Heart left ventricle (tissue), 16 donors: ENCODE data around the gene LAMA4. TPM values are rescaled to one million over a fixed set of nuclear protein-coding genes. Genes with fewer than 3 reads are reported as not detected.

Experiments
- ATAC-seq, 4 donors: fragments of 200-7000 bp; cut with Tn5 transposase; one replicate each; pipeline ENCODE4 v1.9.1; 2020 to 2022; ENCODE audit warnings: moderate library complexity in 4 of 4, mild to moderate bottlenecking in 3 of 4, moderate number of reproducible peaks in 1 of 4
- DNase-seq, 5 donors: peaks; one replicate each; pipeline ENCODE4 v3.0.0-alpha.2; 2020
- H3K27ac ChIP-seq, 12 donors: fragments of 200-600 bp; sonication (generic) in 4 of 12; one replicate each; pipeline versions ENCODE4 v1.5.0 to v1.8.0; 2016 to 2022; ENCODE audit warnings: mild to moderate bottlenecking in 2 of 12
- H3K27me3 ChIP-seq, 9 donors: fragments of 200-600 bp; sonication (generic) in 2 of 9; one replicate each; pipeline versions ENCODE4 v1.5.1 to v1.8.0; 2016 to 2022; ENCODE audit warnings: mild to moderate bottlenecking in 3 of 9
- H3K36me3 ChIP-seq, 9 donors: fragments of 200-600 bp; sonication (generic) in 2 of 9; one replicate each; pipeline versions ENCODE4 v1.5.0 to v1.8.0; 2018 to 2022; ENCODE audit warnings: mild to moderate bottlenecking in 2 of 9
- H3K4me1 ChIP-seq, 12 donors: fragments of 200-600 bp; sonication (generic) in 4 of 12; one replicate each; pipeline versions ENCODE4 v1.5.0 to v1.8.0; 2016 to 2022; ENCODE audit warnings: mild to moderate bottlenecking in 3 of 12
- H3K4me3 ChIP-seq, 12 donors: fragments of 200-600 bp; sonication (generic) in 4 of 12; one replicate each; pipeline versions ENCODE4 v1.5.0 to v1.8.0; 2017 to 2022; ENCODE audit warnings: mild to moderate bottlenecking in 9 of 12, moderate library complexity in 4 of 12
- H3K9me3 ChIP-seq, 12 donors: fragments of 200-600 bp; sonication (generic) in 4 of 12; one replicate each; pipeline versions ENCODE4 v1.5.0 to v1.8.0; 2016 to 2022; ENCODE audit warnings: mild to moderate bottlenecking in 1 of 12
- POLR2A ChIP-seq, 2 donors: fragments of 450-650 bp; IDR thresholded peaks; one replicate each; pipeline ENCODE4 v1.6.1; 2017; ENCODE audit warnings: antibody characterized with exemption in 2 of 2, mild to moderate bottlenecking in 2 of 2, moderate library complexity in 2 of 2
- WGBS, 4 donors: extraction: QIAGEN DNeasy Blood & Tissue Kit in 2 of 4; methylation state at CpG; one replicate each; pipeline versions ENCODE4 v1.1.5 to v1.1.7; 2013 to 2018; 5-methylcytosine and 5-hydroxymethylcytosine counted together
- intact Hi-C, 10 donors: fragments of 100-400 bp; cut with DNase I; formaldehyde crosslinking; loops; one replicate each; pipeline versions ENCODE4 v1.11.1 to v1.14.2; 2022
- polyA plus RNA-seq, 2 donors: library from polyadenylated mRNA; stranded (reverse); fragments of 200-250 nt; gene quantifications; one replicate each; pipeline ENCODE4 v1.2.3, GENCODE V29; 2013
- total RNA-seq, 9 donors: library from RNA; depleted of rRNA in 2 of 9; stranded (reverse); fragments of >200 nt in 2 of 9; fragmentation: NEBNext Ultra II Directional in 3 of 9; extraction: Animal tissue kit (Norgen Biotek cat#: 25700) in 3 of 9; gene quantifications; one replicate each; pipeline versions ENCODE4 v1.1.0 to v1.2.4, GENCODE V29; 2016 to 2023
- TF ChIP-seq, protein P1 (sequence below), 12 donors: fragments of 200-600 bp; sonication (generic) in 4 of 12; IDR thresholded peaks; one replicate each; pipeline versions ENCODE4 v1.5.0 to v1.8.0; 2018 to 2022; ENCODE audit warnings: antibody characterized with exemption in 12 of 12, mild to moderate bottlenecking in 5 of 12
- donor health status: ischemic (EF 13 %, LVEDD 7.1; RV severe dilation, severe dysfunction).
- donor health status: healthy with polysubstance abuse.
- donor health status: DM: no; HTN: yes; CAD: no.
- donor health status: DM: no; HTN: no; CAD: no.
- donor health status: ischemic (EF 25% LVEDD 6.9; RV normal size, moderate dysfunction).
- donor health status: ischemic (EF 25% LVEDD 5.7; RV mildly dilated, moderate dysfunction).
- donor health status: healthy.
- donor health status: DM: yes; HTN: yes; CAD: no.
- donor health status: ischemic (EF 35%, LVEDD 5.7; RV mildly dilated, moderate dysfunction).
- donor health status: nonischemic (EF 11% LVEDD 7.7; RV severe dilation, severe dysfunction).
- donor health status: DM: yes; HTN: yes; CAD: no.
- donor health status: PGD.
- donor health status: ischemic (EF 29% LVEDD 5.4; RV normal size, mild dysfunction).
- donor health status: nonischemic (EF 23%, LVEDD 6.1; RV moderate dilation, normal function).

The LAMA4 gene
- total and polyA plus RNA-seq, 11 donors = 23.8 to 132 (median 56.9) TPM

DNA sequence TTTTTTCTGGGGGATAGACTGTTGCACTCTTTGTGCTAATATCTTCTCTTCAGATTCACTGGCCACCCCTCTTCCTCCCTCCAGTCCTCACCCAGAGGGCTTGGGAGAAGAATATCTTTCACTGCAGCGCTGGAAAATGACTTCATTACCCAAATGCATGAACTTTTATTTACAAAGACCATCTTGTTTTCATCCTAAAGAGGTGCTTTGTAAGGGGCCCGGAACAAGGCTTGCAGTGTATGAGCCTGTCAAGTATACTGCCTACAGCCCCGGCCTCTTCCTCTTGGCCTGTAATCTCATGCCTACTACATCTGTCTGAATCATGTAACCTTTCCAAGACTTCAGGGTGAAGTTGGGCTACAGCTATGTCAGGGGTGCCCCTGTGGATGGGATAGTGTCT is 554 bp upstream of the LAMA4 start:
- TF ChIP-seq POLR2A (IDR thresholded peaks at IDR 0.05) = no peak
- TF ChIP-seq, protein P1, sequence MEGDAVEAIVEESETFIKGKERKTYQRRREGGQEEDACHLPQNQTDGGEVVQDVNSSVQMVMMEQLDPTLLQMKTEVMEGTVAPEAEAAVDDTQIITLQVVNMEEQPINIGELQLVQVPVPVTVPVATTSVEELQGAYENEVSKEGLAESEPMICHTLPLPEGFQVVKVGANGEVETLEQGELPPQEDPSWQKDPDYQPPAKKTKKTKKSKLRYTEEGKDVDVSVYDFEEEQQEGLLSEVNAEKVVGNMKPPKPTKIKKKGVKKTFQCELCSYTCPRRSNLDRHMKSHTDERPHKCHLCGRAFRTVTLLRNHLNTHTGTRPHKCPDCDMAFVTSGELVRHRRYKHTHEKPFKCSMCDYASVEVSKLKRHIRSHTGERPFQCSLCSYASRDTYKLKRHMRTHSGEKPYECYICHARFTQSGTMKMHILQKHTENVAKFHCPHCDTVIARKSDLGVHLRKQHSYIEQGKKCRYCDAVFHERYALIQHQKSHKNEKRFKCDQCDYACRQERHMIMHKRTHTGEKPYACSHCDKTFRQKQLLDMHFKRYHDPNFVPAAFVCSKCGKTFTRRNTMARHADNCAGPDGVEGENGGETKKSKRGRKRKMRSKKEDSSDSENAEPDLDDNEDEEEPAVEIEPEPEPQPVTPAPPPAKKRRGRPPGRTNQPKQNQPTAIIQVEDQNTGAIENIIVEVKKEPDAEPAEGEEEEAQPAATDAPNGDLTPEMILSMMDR (IDR thresholded peaks at IDR 0.05) = no peak
- Histone ChIP-seq H3K9me3 (no peaks in the 10 kb centered on the region), H3K27ac (peak overlapping the region; percentile 86 to 98 (median 95)), H3K36me3 (peaks cover 0 to 11% (median 0%) of the 10 kb centered on the region in 9 donors), H3K4me3 (peak overlapping the region in 10 of 12 donors; percentile 63 to 97 (median 74)), H3K27me3 (peaks cover 0 to 7% (median 0%) of the 10 kb centered on the region in 9 donors), H3K4me1 (peaks cover 6 to 54% (median 24%) of the 10 kb centered on the region in 12 donors)
- intact Hi-C loops = loop anchor here in 8 of 10 donors (2.0 to 10.0 kb wide), 8 partner anchors 36 to 73 kb away; no protein-coding TSS in a partner anchor
- DNase-seq = no peak
- 14 to 33% (median 30%) methylated on average over 3 of the region's 3 CpGs for WGBS, 4 donors
- ATAC-seq = no peak

DNA sequence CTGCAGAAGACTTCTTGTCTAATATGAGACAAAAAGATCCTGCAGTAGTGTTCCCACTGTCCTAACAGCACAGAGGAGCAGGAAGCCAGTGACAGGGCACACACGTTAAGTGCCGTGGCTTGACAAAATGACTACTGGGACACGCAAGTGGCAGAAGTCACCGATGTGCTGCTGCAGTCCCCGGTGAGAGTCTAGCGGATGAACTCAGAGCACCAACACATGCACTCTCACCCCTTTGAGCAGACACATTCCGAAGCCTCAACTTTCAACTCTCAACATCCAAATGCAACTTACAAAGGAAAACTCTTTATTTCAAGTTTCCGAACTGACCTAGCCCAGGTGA is 898 bp downstream of the LAMA4 start:
- 0 to 5% (median 1%) methylated on average over 7 to 8 of the region's 8 CpGs for WGBS, 4 donors

DNA sequence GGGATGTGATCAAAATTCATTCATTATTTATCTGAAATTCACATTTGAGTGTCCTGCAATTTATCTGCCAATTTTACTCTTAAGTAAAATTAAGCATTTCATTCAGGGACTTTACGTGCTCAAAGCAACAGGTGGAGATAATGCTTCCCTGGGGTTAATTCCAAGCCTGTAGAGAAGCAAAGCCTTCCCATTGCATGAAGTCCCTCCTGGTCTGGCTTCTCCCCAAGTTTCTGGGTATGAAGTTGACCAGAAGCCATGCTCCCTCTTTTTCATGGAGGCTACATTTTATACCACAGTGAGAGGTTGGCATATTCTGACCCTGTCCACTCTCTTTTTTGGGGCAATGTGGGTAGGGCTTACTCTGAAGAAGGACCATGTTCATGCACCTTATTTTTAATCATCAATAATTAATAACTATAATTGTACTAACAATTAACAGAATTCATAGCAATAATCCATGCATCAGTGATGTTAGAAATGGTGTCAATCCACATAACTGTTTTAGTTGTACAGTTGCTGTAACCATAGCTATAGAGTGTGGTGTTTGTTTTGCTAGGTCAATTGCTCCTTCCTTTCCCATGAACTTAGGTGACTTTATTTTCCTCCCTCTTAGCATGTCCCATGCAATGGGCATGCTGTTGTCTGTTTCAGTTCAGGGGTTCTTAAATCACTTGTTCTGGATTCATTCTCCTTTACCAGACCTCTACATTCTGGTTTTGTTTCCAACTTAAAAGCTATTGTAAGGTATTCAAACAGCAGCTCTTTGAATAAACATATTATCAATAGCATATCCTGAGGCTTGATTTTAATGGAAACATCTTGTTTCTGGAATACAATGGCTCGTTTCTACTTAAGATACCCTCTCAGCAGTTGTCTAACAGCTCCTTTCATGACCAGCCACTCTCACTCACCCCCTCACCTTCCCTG is 1.5 kb downstream of the LAMA4 start:
- H3K4me3 ChIP-seq = peak overlapping the region; percentile 53 to 97 (median 73)
- intact Hi-C loops = loop anchor here in 8 of 10 donors (5.0 to 10.0 kb wide), 6 partner anchors 36 to 71 kb away; no protein-coding TSS in a partner anchor
- TF ChIP-seq POLR2A (IDR thresholded peaks at IDR 0.05) = no peak
- peaks cover 0 to 21% (median 4%) of the 10 kb centered on the region in 9 donors for H3K36me3 ChIP-seq
- H3K4me1 ChIP-seq = peaks cover 7 to 57% (median 37%) of the 10 kb centered on the region in 12 donors
- 6 to 12% (median 9%) methylated on average over 2 of the region's 2 CpGs for WGBS, 4 donors
- ATAC-seq (peak in 3 of 4 donors; percentile 19 to 29 (median 23)), DNase-seq (peak in 3 of 5 donors; percentile 44 to 51 (median 46))
- H3K27me3 ChIP-seq = peaks cover 0 to 7% (median 0%) of the 10 kb centered on the region in 9 donors
- no peaks in the 10 kb centered on the region for H3K9me3 ChIP-seq
- peak overlapping the region; percentile 86 to 98 (median 95) for H3K27ac ChIP-seq

More for the DNA sequence above, 898 bp downstream of the LAMA4 start:
- Histone ChIP-seq H3K27me3 (peaks cover 0 to 7% (median 0%) of the 10 kb centered on the region in 9 donors), H3K9me3 (no peaks in the 10 kb centered on the region), H3K4me1 (peaks cover 6 to 54% (median 32%) of the 10 kb centered on the region in 12 donors), H3K36me3 (peaks cover 0 to 20% (median 4%) of the 10 kb centered on the region in 9 donors), H3K27ac (peak overlapping the region; percentile 86 to 98 (median 95)), H3K4me3 (peak overlapping the region; percentile 53 to 97 (median 73))
- intact Hi-C loops = loop anchor here in 8 of 10 donors (5.0 to 10.0 kb wide), 6 partner anchors 36 to 71 kb away; no protein-coding TSS in a partner anchor
- DNase-seq = peak in 3 of 5 donors; percentile 31 to 54 (median 46)
- TF ChIP-seq POLR2A (IDR thresholded peaks at IDR 0.05) = no peak
- TF ChIP-seq, protein P1 (IDR thresholded peaks at IDR 0.05) = no peak
- ATAC-seq = peak; percentile 17 to 58 (median 49)

DNA sequence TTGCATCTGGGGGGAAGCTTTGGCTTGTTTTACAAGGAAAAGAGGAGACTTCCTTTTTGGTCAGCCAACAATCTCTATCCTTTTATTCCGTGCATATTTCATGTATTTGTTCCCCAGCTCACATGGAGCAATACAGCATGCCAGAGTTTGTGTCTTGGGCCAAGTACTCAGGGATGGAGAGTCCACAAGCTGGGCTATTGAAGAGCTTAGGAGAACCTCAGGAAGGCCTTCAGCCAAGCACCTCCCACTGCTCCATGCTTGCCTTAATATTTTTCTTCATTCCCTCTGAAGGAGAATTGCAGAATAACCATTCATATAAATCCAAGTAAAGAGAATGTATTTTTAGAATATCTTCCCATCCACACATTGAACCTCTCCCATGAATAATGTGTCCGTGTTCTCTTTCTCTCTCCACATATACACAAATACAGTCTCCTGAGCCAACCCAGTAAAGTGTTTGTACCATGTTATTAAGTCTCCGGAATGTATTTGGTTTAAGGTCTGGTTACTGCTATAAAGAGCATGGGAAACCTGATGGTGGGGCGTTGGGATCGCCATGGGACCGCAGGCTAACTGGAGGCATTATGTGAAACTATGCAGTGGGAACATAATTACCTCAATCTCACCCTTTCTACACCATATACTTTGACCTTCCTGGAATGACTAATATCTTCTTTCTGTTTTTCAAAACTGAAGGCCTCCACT is 3.0 kb downstream of the LAMA4 start:
- DNase-seq = peak in 4 of 5 donors; percentile 45 to 64 (median 56)
- TF ChIP-seq, protein P1 (IDR thresholded peaks at IDR 0.05) = no peak
- TF ChIP-seq POLR2A (IDR thresholded peaks at IDR 0.05) = no peak

More for the DNA sequence above, 3.0 kb downstream of the LAMA4 start:
- ATAC-seq = peak in 3 of 4 donors; percentile 44 to 65 (median 52)
- WGBS, 4 donors = 13 to 31% (median 17%) methylated on average over 6 of the region's 6 CpGs
- no peaks in the 10 kb centered on the region for H3K9me3 ChIP-seq
- H3K36me3 ChIP-seq = peaks cover 0 to 31% (median 4%) of the 10 kb centered on the region in 9 donors
- peak overlapping the region; percentile 53 to 97 (median 73) for H3K4me3 ChIP-seq
- H3K27me3 ChIP-seq = peaks cover 0 to 7% (median 0%) of the 10 kb centered on the region in 9 donors
- peaks cover 9 to 70% (median 52%) of the 10 kb centered on the region in 12 donors for H3K4me1 ChIP-seq
- peak overlapping the region; percentile 86 to 98 (median 95) for H3K27ac ChIP-seq
- intact Hi-C loops = loop anchor here in 8 of 10 donors (2.0 to 10.0 kb wide), 7 partner anchors 15 to 69 kb away; no protein-coding TSS in a partner anchor
